ENCODE results near the gene ADARB1. TPM values are rescaled to one million over a fixed set of nuclear protein-coding genes. Genes with fewer than 3 reads are reported as not detected.

ADARB1 gene
- total and polyA plus RNA-seq, 2 experiments from 2014 or later = 4.8 to 14.8 TPM

GRCh38 chr21:45047257-45047656, 27.1 kb upstream of the ADARB1 start (continued):
- TF ChIP-seq EZH2 (IDR thresholded peaks at IDR 0.05; ENCODE audit: low read depth, unreplicated experiment) = no peak
- no peak for TF ChIP-seq CREB1 (CRISPR knock-in tag; IDR thresholded peaks at IDR 0.05; ENCODE audit: low read depth)
- TF ChIP-seq POLR2AphosphoS5 (IDR thresholded peaks at IDR 0.05; ENCODE audit: low read depth) = no peak
- no peak for TF ChIP-seq ZNF114 (CRISPR knock-in tag; IDR thresholded peaks at IDR 0.05)

- peaks cover 28% of the 10 kb centered on the region for H3K4me1 Mint-ChIP-seq
- DNase-seq (ENCODE audit: low spot score) (no peak), ATAC-seq (no peak)
- peaks cover 11% of the 10 kb centered on the region; the same call in 2 of the 3 replicates for H3K9me3 Mint-ChIP-seq
- H3K27me3 Mint-ChIP-seq (ENCODE audit: insufficient read depth, low read depth, poor library complexity) = peaks cover 2% of the 10 kb centered on the region
- Histone ChIP-seq H3K4me3 (no peak overlapping the region), H3K4me1 (ENCODE audit: insufficient read depth) (peaks cover 17% of the 10 kb centered on the region), H3K27me3 (ENCODE audit: insufficient read depth) (no peaks in the 10 kb centered on the region), H2AFZ (no peak overlapping the region), H3K27ac (ENCODE audit: low read depth) (no peak overlapping the region), H3K79me2 (replicated peaks; ENCODE audit: insufficient read depth) (no peaks in the 10 kb centered on the region), H3K9me2 (ENCODE audit: insufficient read depth) (no peaks in the 10 kb centered on the region), H3K4me2 (no peak overlapping the region), H3K36me3 (ENCODE audit: insufficient read depth) (no peaks in the 10 kb centered on the region), H3F3A (replicated peaks; ENCODE audit: low read depth) (no peaks in the 10 kb centered on the region), H4K20me1 (replicated peaks; ENCODE audit: insufficient read depth) (no peaks in the 10 kb centered on the region)
- no peak overlapping the region for H3K4me3 Mint-ChIP-seq
- no peak overlapping the region for H3K27ac Mint-ChIP-seq
- no peaks in the 10 kb centered on the region; the same call in 2 of the 3 replicates for H3K36me3 Mint-ChIP-seq (ENCODE audit: low read depth)
- TF ChIP-seq CREB1 (CRISPR knock-in tag; IDR thresholded peaks at IDR 0.05; ENCODE audit: low read depth) = no peak
- TF ChIP-seq EZH2phosphoT487 (IDR thresholded peaks at IDR 0.05; ENCODE audit: unreplicated experiment) = no peak
- TF ChIP-seq ZNF114 (CRISPR knock-in tag; IDR thresholded peaks at IDR 0.05) = no peak
- TF ChIP-seq ZNF462 (CRISPR knock-in tag; IDR thresholded peaks at IDR 0.05) = no peak
- no peak for TF ChIP-seq STAT1 (IDR thresholded peaks at IDR 0.05; ENCODE audit: unreplicated experiment)
- no peak for TF ChIP-seq REST (IDR thresholded peaks at IDR 0.05; ENCODE audit: unreplicated experiment)
- TF ChIP-seq ZNF331 (CRISPR knock-in tag; IDR thresholded peaks at IDR 0.05; ENCODE audit: low read depth) = no peak
Observed at GRCh38 chr21:45048026-45048698, 26.2 kb upstream of the ADARB1 start.
